Epithelial cell of proximal tubule (primary cell): ENCODE results near the gene ROR2. TPM values are rescaled to one million over a fixed set of nuclear protein-coding genes. Genes with fewer than 3 reads are reported as not detected.

Source experiments
- DNase-seq: peaks from one replicate; pipeline ENCODE4 v3.0.0-alpha.2; 2011; ENCODE audit warnings: low read depth
- H3K4me3 ChIP-seq: 2 replicates; pipeline ENCODE4 v1.5.1; 2011; ENCODE audit warnings: low read depth, mild to moderate bottlenecking, low read length
- CTCF ChIP-seq: conservative IDR thresholded peaks from 2 replicates; pipeline ENCODE4 v1.5.1; 2012; ENCODE audit warnings: low read depth, mild to moderate bottlenecking, low read length
- total RNA-seq: library from RNA; depleted of rRNA; stranded (reverse); fragments of >200 nt; gene quantifications from 2 replicates; pipeline ENCODE4 v1.2.3, GENCODE V29; 2015

Gene ROR2
- total RNA-seq, 1 donor from 2014 or later: 3.1 TPM

GRCh38 chr9:91534374-91534773 is 415.7 kb downstream of the ROR2 start:
- TF ChIP-seq CTCF: no peak
- DNase-seq: no peak
- H3K4me3 ChIP-seq: no peak overlapping the region

GRCh38 chr9:91533382-91533781 is 416.6 kb downstream of the ROR2 start:
- no peak for DNase-seq
- no peak overlapping the region for H3K4me3 ChIP-seq

GRCh38 chr9:91532325-91532724 is 417.7 kb downstream of the ROR2 start:
- no peak overlapping the region for H3K4me3 ChIP-seq
- DNase-seq: no peak
- TF ChIP-seq CTCF: no peak

More at GRCh38 chr9:91533382-91533781, 416.6 kb downstream of the ROR2 start:
- no peak for TF ChIP-seq CTCF

GRCh38 chr9:91530829-91531228 is 419.2 kb downstream of the ROR2 start:
- no peak overlapping the region for H3K4me3 ChIP-seq
- no peak for DNase-seq
- TF ChIP-seq CTCF: no peak

DNA sequence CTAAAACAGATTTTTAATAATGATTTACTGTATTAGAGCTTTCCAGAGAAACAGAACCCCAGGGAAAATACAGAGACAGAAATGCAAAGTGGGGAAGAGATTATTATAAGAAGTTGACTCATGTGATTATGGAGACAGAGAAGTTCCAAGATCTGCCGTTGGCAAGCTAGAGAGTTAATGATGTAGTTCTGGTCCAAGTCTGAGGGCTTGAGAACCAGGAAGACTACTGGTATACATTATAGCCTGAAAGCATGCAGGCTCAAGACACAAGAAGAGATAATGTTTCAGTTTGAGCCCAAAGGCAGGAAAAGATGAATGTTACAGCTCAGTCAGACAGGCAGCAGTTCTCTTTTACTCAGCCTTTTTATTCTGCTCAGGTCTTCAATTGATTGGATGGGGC is 427.5 kb downstream of the ROR2 start:
- DNase-seq: no peak
- no peak overlapping the region for H3K4me3 ChIP-seq
- TF ChIP-seq CTCF: no peak

- DNase-seq: no peak
- TF ChIP-seq CTCF: no peak
- H3K4me3 ChIP-seq: no peak overlapping the region
Measured at GRCh38 chr9:91519520-91520277, 430.3 kb downstream of the ROR2 start.

DNA sequence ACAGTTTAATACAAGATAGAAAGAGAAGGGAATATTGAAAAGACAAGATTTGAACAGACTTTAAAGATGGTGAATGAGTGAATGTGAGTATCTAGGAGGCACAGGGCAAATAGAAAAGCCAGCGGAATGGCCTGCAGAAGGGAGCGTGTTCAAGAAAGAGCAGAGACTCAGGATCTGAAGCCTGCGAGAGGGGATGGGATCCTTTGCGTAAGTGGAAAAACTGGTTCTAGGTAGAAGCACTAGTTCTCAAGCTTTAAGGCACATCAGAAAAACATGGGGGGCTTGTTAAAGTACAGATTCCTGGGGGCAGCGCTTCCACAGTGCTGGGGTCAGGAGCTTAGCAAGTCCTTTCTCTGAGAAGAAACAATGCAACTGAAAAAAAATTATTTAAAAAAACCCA is 431.6 kb downstream of the ROR2 start:
- no peak overlapping the region for H3K4me3 ChIP-seq
- no peak for TF ChIP-seq CTCF

More for the DNA sequence above, 431.6 kb downstream of the ROR2 start:
- DNase-seq: no peak
